H1 (cell line): ENCODE results near the gene TGFBR2. TPM values are rescaled to one million over a fixed set of nuclear protein-coding genes. Genes with fewer than 3 reads are reported as not detected.

ENCODE experiments used
- SIRT6 ChIP-seq: IDR thresholded peaks from one replicate; pipeline ENCODE4 v1.7.1; 2012; ENCODE audit warnings: low read length, inconsistent platforms
- polyA plus RNA-seq, 7 experiments: library from polyadenylated mRNA; depleted of rRNA in 3 of 7; stranded (reverse) in 5 of 7; unstranded in 2 of 7; fragments of >200 nt in 5 of 7; fragments of 200-250 nt in 2 of 7; gene quantifications; 1 replicate in 5 of 7; 2 replicates in 1 of 7; 4 replicates in 1 of 7; pipeline versions ENCODE4 v1.2.1 to v1.2.3, GENCODE V29; 2011 to 2013; ENCODE audit warnings: missing spikeins in 2 of 7, mixed read lengths in 2 of 7
- total RNA-seq: library from RNA; stranded (reverse); fragmentation: NEBNext Ultra II Directional; extraction: Animal tissue kit (Norgen Biotek cat#: 25700); gene quantifications from 2 replicates; pipeline ENCODE4 v1.2.1, GENCODE V29; 2021
- TF ChIP-seq, protein P1 (sequence below): IDR thresholded peaks from 2 replicates; pipeline ENCODE4 v1.6.1; 2012; ENCODE audit warnings: low read length, inconsistent platforms
- TF ChIP-seq, protein P2 (sequence below), 3 experiments: IDR thresholded peaks; 1 replicate in 2 of 3; 2 replicates in 1 of 3; pipeline versions ENCODE4 v1.5.1 to v1.6.1; 2011; ENCODE audit warnings: low read length in 3 of 3, mild to moderate bottlenecking in 3 of 3, inconsistent platforms in 2 of 3, low read depth in 1 of 3, moderate library complexity in 1 of 3; ENCODE audit not compliant: insufficient read depth in 1 of 3; ENCODE audit errors: control extremely low read depth in 1 of 3

Gene TGFBR2
- total and polyA plus RNA-seq, 2 of the 8 experiments (the other 6 are each of a cell fraction or from before 2014, with no cell fraction given), result 4.2 to 7.4 TPM

DNA sequence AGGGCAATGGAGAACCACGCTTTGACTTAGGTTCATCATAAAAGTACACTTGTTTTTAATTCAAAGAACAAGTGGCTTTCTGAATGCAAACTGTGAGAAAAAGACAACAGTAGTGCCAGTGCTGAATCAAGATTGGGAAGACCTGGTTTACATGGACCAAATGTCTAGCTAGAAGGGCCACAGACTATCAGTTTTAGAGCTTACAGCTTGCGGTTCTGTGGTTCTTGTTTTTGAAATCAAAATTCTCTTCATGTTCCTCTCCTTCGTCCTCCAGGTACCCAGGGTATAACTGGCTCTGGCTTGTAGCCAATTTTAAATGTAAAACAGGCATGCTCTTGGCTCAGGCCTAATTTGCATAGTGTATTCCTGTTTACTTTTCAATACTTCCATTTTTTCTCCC is 124.6 kb downstream of the TGFBR2 start (continued):
- TF ChIP-seq, protein P1, sequence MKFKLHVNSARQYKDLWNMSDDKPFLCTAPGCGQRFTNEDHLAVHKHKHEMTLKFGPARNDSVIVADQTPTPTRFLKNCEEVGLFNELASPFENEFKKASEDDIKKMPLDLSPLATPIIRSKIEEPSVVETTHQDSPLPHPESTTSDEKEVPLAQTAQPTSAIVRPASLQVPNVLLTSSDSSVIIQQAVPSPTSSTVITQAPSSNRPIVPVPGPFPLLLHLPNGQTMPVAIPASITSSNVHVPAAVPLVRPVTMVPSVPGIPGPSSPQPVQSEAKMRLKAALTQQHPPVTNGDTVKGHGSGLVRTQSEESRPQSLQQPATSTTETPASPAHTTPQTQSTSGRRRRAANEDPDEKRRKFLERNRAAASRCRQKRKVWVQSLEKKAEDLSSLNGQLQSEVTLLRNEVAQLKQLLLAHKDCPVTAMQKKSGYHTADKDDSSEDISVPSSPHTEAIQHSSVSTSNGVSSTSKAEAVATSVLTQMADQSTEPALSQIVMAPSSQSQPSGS, result no peak
- TF ChIP-seq SIRT6, result no peak
- TF ChIP-seq, protein P2, sequence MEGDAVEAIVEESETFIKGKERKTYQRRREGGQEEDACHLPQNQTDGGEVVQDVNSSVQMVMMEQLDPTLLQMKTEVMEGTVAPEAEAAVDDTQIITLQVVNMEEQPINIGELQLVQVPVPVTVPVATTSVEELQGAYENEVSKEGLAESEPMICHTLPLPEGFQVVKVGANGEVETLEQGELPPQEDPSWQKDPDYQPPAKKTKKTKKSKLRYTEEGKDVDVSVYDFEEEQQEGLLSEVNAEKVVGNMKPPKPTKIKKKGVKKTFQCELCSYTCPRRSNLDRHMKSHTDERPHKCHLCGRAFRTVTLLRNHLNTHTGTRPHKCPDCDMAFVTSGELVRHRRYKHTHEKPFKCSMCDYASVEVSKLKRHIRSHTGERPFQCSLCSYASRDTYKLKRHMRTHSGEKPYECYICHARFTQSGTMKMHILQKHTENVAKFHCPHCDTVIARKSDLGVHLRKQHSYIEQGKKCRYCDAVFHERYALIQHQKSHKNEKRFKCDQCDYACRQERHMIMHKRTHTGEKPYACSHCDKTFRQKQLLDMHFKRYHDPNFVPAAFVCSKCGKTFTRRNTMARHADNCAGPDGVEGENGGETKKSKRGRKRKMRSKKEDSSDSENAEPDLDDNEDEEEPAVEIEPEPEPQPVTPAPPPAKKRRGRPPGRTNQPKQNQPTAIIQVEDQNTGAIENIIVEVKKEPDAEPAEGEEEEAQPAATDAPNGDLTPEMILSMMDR (IDR thresholded peaks at IDR 0.05; ENCODE audit: control extremely low read depth in 1 of 3, insufficient read depth in 1 of 3, low read depth in 1 of 3, low read length in 3 of 3), result no peak
- TF ChIP-seq, all 59 proteins: peak for 0
